Testis (tissue), 2 donors: ENCODE measurements around the gene DCP1A.

Experiments
- CTCF ChIP-seq, 3 experiments: fragments of 450-650 bp in 2 of 3; fragments of 200-600 bp in 1 of 3; sonication (generic) in 1 of 3; IDR thresholded peaks; one replicate each; pipeline ENCODE4 v1.5.1; 2016 to 2019; ENCODE audit warnings: antibody characterized with exemption in 3 of 3, mild to moderate bottlenecking in 2 of 3, moderate library complexity in 1 of 3
- POLR2A ChIP-seq: fragments of 450-650 bp; IDR thresholded peaks from one replicate; pipeline ENCODE4 v1.6.1; 2017; ENCODE audit warnings: antibody characterized with exemption, mild to moderate bottlenecking, moderate library complexity

GRCh38 chr3:53379898-53380297 lies 32.6 kb upstream of the DCP1A start:
- TF ChIP-seq CTCF (IDR thresholded peaks at IDR 0.05) (no peak), POLR2A (no peak)
